T-cell (primary cell): ENCODE results near the gene NEDD8. TPM values are rescaled to one million over a fixed set of nuclear protein-coding genes. Genes with fewer than 3 reads are reported as not detected.

Experiments used
- ATAC-seq, 4 experiments: fragments of 200-7000 bp in 3 of 4; fragments of 150-1000 bp in 1 of 4; cut with Tn5 transposase; replicated peaks in 1 of 4; 1 replicate in 3 of 4; 2 replicates in 1 of 4; pipeline ENCODE4 v1.10.0; 2021; ENCODE audit warnings: moderate library complexity in 3 of 4, mild to moderate bottlenecking in 2 of 4, moderate number of reproducible peaks in 1 of 4
- CTCF ChIA-PET, 2 donors: fragments of 300-600 bp; sonication (Branson Sonifier 250); formaldehyde crosslinking; loops; one replicate each; lab custom pipeline; 2022; ENCODE audit warnings: antibody characterized with exemption in 2 of 2; lab: Charles Lee
- POLR2A ChIA-PET, 2 donors: fragments of 300-600 bp; sonication (Branson Sonifier 250); formaldehyde crosslinking; loops; one replicate each; lab custom pipeline; 2022; ENCODE audit warnings: antibody characterized with exemption in 2 of 2; lab: Charles Lee
- DNase-seq, 35 experiments: peaks; one replicate each; pipeline versions ENCODE4 v3.0.0 to v3.0.0-alpha.2; 2013 to 2023
- H3K27ac ChIP-seq: one replicate; pipeline ENCODE4 v1.5.1; 2013; ENCODE audit warnings: low read length
- H3K27me3 ChIP-seq, 2 experiments: replicated peaks in 1 of 2; 1 replicate in 1 of 2; 2 replicates in 1 of 2; pipeline versions ENCODE4 v1.6.1 to v1.7.0; 2013; ENCODE audit warnings: low read length in 1 of 2, mixed read lengths in 1 of 2; ENCODE audit not compliant: control insufficient read depth in 2 of 2, insufficient read depth in 2 of 2; ENCODE audit errors: extremely low read depth in 1 of 2
- H3K36me3 ChIP-seq, 2 donors: 1 replicate in 1 of 2; 2 replicates in 1 of 2; pipeline versions ENCODE4 v1.6.1 to v1.7.0; 2013; ENCODE audit warnings: low read length in 1 of 2; ENCODE audit not compliant: control insufficient read depth in 2 of 2, insufficient read depth in 1 of 2; ENCODE audit errors: extremely low read depth in 1 of 2
- H3K4me1 ChIP-seq, 2 experiments: 1 replicate in 1 of 2; 2 replicates in 1 of 2; pipeline versions ENCODE4 v1.6.1 to v1.7.0; 2013; ENCODE audit warnings: low read length in 2 of 2, mixed read lengths in 1 of 2; ENCODE audit not compliant: insufficient read depth in 2 of 2, control insufficient read depth in 1 of 2; ENCODE audit errors: extremely low read depth in 1 of 2
- H3K4me3 ChIP-seq, 2 donors: 1 replicate in 1 of 2; 2 replicates in 1 of 2; pipeline versions ENCODE4 v1.5.1 to v1.7.0; 2013; ENCODE audit warnings: mild to moderate bottlenecking in 2 of 2, low read length in 1 of 2, moderate library complexity in 1 of 2; ENCODE audit not compliant: control insufficient read depth in 1 of 2; ENCODE audit errors: extremely low read depth in 1 of 2
- H3K9me3 ChIP-seq: 2 replicates; pipeline ENCODE4 v1.7.0; 2013
- H3K27ac Mint-ChIP-seq, 2 donors: one replicate each; pipeline ENCODE4 v1.8.0; 2020 to 2021; ENCODE audit warnings: mild to moderate bottlenecking in 2 of 2, mixed read lengths in 2 of 2
- H3K27me3 Mint-ChIP-seq, 2 donors: one replicate each; pipeline ENCODE4 v1.8.0; 2021 to 2022; ENCODE audit warnings: mixed read lengths in 2 of 2
- H3K36me3 Mint-ChIP-seq: one replicate; pipeline ENCODE4 v1.8.0; 2021; ENCODE audit warnings: mixed read lengths
- H3K4me1 Mint-ChIP-seq, 3 donors: one replicate each; pipeline ENCODE4 v1.8.0; 2020 to 2022; ENCODE audit warnings: mixed read lengths in 3 of 3, mild to moderate bottlenecking in 1 of 3
- H3K4me3 Mint-ChIP-seq, 3 donors: one replicate each; pipeline ENCODE4 v1.8.0; 2020 to 2022; ENCODE audit warnings: mild to moderate bottlenecking in 3 of 3, mixed read lengths in 3 of 3, moderate library complexity in 3 of 3
- H3K9me3 Mint-ChIP-seq, 3 donors: one replicate each; pipeline ENCODE4 v1.8.0; 2020 to 2022; ENCODE audit warnings: mixed read lengths in 3 of 3
- WGBS: methylation state at CpG from one replicate; pipeline ENCODE4 v1.1.5; 2013; ENCODE audit warnings: missing lambda C conversion rate; ENCODE audit not compliant: insufficient coverage; 5-methylcytosine and 5-hydroxymethylcytosine counted together
- total RNA-seq, 35 experiments: library from RNA in 6 of 35; stranded (reverse) in 6 of 35; fragments of 120-200 nt in 1 of 35; gene quantifications; one replicate each; pipeline versions ENCODE4 v1.2.1 to v1.2.4 and lab custom pipeline; 2013 to 2026

Gene NEDD8
- total RNA-seq, 5 donors from 2014 or later (not counting 1 experiment from before 2014, with no cell fraction given), result 92.1 to 107 (median 101) TPM

DNA sequence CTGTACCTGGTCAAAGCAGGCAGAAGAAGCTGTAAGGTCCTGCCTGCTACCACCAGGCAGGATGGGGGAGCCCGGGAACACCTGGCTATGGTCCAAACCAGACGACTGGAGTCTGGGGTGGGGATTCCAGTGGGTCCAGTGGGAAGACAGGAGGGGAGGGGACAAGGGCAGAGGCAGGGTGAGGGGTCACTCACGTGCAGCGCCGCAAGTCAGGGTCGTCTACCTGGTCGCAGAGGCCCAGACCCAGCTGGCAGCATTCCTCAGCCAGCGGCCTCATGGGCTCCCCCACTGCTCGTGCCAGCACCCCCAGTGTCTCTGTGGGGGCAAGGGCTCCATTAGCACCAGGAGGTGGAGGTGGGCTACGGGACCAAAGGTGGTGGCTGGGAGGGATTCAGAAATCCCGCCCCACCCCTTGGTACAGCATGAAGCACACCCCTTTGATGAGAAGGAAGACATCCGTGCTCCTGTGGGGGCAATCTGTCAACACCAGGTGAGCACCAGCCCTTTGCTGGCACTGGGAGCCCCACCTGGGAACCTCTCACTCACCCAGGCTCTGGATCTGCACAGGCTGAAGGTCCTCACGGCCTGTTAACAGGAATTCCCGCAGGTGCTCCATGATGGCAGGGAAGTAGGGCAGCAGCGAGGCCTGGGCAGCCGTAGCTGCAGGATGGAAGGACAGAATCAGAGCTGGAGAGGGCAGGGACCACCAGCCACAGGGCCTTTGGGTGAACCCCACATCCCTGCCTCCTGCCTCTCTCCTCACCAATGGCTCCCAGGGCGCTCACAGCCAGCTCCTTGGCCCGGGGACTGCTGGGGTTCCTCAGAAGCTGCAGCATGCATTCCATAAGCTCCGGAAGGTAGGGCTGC is 47.8 kb downstream of the NEDD8 start:
- 97% methylated on average over 14 of the region's 19 CpGs for WGBS

DNA sequence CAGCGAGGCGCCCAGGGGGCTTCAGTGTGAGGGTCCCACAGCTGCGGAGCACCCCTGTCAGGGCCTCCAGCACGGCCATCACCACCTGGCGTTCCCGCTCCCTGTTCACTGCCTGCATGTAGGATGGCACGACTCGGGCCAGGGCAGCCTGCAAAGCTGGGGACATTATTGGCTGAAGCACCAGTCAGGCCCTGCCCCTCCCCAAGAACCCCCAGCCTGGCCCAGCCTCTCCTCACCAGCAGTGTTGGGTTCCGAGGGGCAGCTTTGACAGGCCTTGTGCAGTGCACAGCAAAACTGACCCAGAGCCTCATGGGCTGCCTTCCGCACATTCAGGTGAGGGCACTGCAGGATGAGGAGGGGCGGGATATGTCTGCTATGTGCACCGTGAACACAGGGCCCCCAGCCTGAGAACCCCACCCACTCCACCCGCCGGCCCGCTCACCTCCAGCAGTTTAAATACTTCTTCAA is 49.1 kb downstream of the NEDD8 start:
- H3K27me3 ChIP-seq, result no peaks in the 10 kb centered on the region
- H3K9me3 ChIP-seq, result no peaks in the 10 kb centered on the region
- no peak overlapping the region for H3K27ac Mint-ChIP-seq
- POLR2A ChIA-PET, result no interaction called here
- no peak overlapping the region for H3K4me3 Mint-ChIP-seq
- H3K36me3 Mint-ChIP-seq, result peaks cover 39% of the 10 kb centered on the region
- peaks cover 3 to 16% of the 10 kb centered on the region in 2 experiments for H3K4me1 ChIP-seq
- WGBS, result 98% methylated on average over 9 of the region's 15 CpGs
- H3K27ac ChIP-seq, result no peak overlapping the region
- no peak for ATAC-seq
- H3K4me1 Mint-ChIP-seq, result peaks cover 12 to 15% (median 13%) of the 10 kb centered on the region in 3 donors
- no peaks in the 10 kb centered on the region for H3K27me3 Mint-ChIP-seq
- H3K36me3 ChIP-seq, result peaks cover 34 to 87% of the 10 kb centered on the region in 2 donors
- no peaks in the 10 kb centered on the region for H3K9me3 Mint-ChIP-seq
- H3K4me3 ChIP-seq, result no peak overlapping the region
- CTCF ChIA-PET, result interaction anchor here in 1 of 2 donors (1.1 kb wide), 1 partner anchor 21 kb away, joined by 4 read pairs; no protein-coding TSS in a partner anchor
- no peak for DNase-seq

More for the DNA sequence above, 47.8 kb downstream of the NEDD8 start:
- no peak for DNase-seq
- Histone ChIP-seq H3K9me3 (no peaks in the 10 kb centered on the region), H3K27ac (no peak overlapping the region), H3K27me3 (no peaks in the 10 kb centered on the region), H3K36me3 (peaks cover 32 to 74% of the 10 kb centered on the region in 2 donors), H3K4me3 (no peak overlapping the region), H3K4me1 (peaks cover 3 to 27% of the 10 kb centered on the region in 2 experiments)
- Mint-ChIP-seq H3K4me3 (no peak overlapping the region), H3K9me3 (no peaks in the 10 kb centered on the region), H3K36me3 (peaks cover 35% of the 10 kb centered on the region), H3K27me3 (no peaks in the 10 kb centered on the region), H3K27ac (no peak overlapping the region), H3K4me1 (peaks cover 21 to 25% (median 24%) of the 10 kb centered on the region in 3 donors)
- ChIA-PET POLR2A (interaction anchor here (0.6 to 0.9 kb wide), 3 partner anchors 11 to 27 kb away, joined by 3 to 5 read pairs (median 3); partner anchors contain the start of gene TM9SF1 (in 1 of the 2)), CTCF (interaction anchor here (0.5 to 1.1 kb wide), 2 partner anchors 23 to 553 kb away, joined by 3 to 4 read pairs; no protein-coding TSS in a partner anchor)
- ATAC-seq, result no peak

DNA sequence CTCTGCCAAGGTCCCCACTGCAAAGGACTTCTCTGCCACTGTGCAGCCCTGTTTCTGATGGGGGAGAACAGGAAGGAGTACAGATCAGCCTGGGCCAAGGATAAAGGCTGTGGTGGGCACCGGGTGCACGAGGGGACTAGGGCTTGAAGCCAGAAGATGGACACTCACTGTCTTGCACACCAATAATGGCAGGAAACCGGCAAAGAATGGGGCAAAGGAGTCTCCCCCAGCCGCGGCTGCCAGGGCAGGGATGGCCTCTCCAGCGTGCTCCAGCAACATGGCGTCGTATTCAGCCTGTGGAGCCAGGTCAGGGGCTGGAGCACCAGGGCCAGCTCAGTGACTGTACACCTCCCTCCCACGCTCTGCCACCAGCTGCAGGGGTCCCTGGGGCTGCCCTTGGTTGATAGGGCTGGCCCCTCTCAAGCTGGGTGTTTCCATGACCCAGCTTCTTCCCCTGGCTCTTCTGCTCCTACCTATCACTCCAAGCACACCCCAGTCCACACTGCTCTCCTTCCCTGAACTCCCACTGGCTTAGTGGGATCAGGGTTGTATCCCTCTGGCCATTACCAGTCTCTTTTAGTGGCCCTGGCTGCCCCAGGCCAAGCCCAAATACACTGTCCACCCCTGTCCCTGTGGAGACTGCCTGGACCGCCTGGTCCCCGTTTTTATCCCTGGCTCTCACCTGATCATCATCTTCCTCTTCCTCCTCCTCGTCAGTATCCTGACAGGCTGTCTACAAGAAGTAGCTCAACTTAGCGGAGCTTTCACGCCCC is 49.9 kb downstream of the NEDD8 start:
- ATAC-seq (no peak), DNase-seq (no peak)
- Mint-ChIP-seq H3K4me1 (peaks cover 5 to 8% (median 6%) of the 10 kb centered on the region in 3 donors), H3K27ac (peak overlapping the region in 1 of 2 donors; percentile 50), H3K9me3 (no peaks in the 10 kb centered on the region), H3K36me3 (peaks cover 39% of the 10 kb centered on the region), H3K27me3 (no peaks in the 10 kb centered on the region), H3K4me3 (no peak overlapping the region)
- no peak overlapping the region for H3K4me3 ChIP-seq
- peaks cover 0 to 9% of the 10 kb centered on the region in 2 experiments for H3K4me1 ChIP-seq
- peaks cover 34 to 95% of the 10 kb centered on the region in 2 donors for H3K36me3 ChIP-seq
- POLR2A ChIA-PET, result no interaction called here
- 92% methylated on average over 11 of the region's 14 CpGs for WGBS
- no peaks in the 10 kb centered on the region for H3K9me3 ChIP-seq
- no peak overlapping the region for H3K27ac ChIP-seq
- CTCF ChIA-PET, result no interaction called here
- no peaks in the 10 kb centered on the region for H3K27me3 ChIP-seq

DNA sequence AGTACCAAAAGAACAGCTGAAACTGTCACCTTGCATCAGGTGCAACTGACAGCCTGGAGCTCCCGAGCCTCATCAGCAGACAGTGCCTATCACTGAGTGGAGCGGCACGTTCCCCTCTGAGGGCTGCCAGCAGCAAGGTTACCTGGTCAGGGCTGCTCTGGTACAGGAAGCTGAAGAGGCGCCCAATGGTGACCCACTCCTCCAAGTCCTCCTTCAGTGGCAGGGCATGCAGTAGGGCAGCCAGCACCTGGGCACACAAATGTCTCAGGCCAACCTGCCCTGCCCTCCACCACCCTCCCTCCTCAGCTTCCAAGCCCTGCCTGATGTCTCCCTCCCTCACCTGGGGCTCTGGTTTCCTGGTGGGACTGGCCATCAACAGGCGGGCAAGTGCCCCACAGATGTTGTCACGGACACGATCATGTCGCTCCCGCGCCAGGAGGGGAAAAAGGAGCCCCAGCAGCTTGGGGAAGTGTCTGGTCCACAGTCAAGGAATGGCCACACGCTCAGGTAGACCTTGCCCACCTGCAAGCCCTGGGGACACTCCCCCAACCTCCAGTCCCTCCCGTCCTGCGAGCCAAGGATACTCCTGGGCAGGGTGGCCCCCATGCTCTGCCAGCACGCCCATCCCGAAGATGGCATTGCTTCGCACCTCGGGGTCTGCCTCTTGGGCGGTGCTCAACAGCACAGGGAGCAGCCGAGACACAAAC is 50.6 kb downstream of the NEDD8 start:
- DNase-seq (no peak), ATAC-seq (no peak)
- Histone ChIP-seq H3K36me3 (peaks cover 38 to 98% of the 10 kb centered on the region in 2 donors), H3K4me1 (peaks cover 0 to under 1% of the 10 kb centered on the region in 2 experiments), H3K27me3 (no peaks in the 10 kb centered on the region), H3K4me3 (no peak overlapping the region), H3K9me3 (no peaks in the 10 kb centered on the region), H3K27ac (no peak overlapping the region)
- H3K36me3 Mint-ChIP-seq, result peaks cover 37% of the 10 kb centered on the region
- H3K27ac Mint-ChIP-seq, result peak overlapping the region in 1 of 2 donors; percentile 77
- CTCF ChIA-PET, result no interaction called here
- POLR2A ChIA-PET, result interaction anchor here in 1 of 2 donors (0.6 to 0.8 kb wide), 2 partner anchors 61 to 70 kb away, joined by 3 to 7 read pairs; no protein-coding TSS in a partner anchor
- no peaks in the 10 kb centered on the region for H3K27me3 Mint-ChIP-seq
- WGBS, result 93% methylated on average over 16 of the region's 19 CpGs
- H3K4me3 Mint-ChIP-seq, result no peak overlapping the region
- peaks cover 0 to 3% (median 0%) of the 10 kb centered on the region in 3 donors for H3K4me1 Mint-ChIP-seq
- no peaks in the 10 kb centered on the region for H3K9me3 Mint-ChIP-seq

DNA sequence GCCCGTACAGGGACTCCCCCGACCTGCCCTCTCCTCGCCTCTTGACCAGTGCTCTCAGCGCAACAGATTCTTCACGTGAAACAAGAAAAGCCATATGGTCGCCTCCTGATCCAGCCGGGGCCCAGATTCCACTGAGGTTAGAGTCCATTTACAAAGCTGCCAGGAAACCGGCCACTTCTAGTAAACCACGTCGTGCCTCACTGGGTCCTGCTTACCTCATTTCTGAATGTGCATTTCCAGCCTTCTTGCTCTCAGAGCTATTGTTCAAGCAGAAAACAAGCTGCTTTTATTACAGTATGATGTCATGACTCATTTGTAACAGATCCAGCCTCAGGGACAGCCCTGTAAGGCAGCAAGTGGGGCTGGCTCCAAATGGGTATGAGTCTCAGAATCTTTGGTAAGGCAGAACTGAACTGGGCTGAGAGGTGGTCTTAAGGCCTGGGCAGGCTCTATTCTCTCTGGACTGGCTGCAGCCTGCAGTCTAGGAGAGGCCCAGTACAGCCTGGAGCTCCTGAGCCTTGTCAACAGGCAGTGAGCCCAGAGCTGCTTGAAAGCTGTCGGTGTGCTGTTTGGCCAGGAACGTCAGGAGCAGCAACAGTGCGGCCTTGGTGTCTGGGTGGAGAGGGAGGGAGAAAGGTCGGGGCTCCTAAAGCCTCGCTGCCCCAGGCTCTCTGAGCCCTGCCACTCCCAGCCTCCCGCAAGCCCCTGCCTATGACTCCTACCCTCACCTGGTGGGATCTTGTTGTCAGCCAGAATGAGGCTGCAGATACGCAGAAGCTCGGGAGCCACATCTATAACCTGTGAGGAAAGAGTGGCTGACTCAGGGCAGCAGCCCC is 52.0 kb downstream of the NEDD8 start:
- Mint-ChIP-seq H3K4me3 (no peak overlapping the region), H3K27ac (peak overlapping the region; percentile 63 to 77), H3K9me3 (no peaks in the 10 kb centered on the region), H3K4me1 (peaks cover 0 to 2% (median 0%) of the 10 kb centered on the region in 3 donors), H3K27me3 (no peaks in the 10 kb centered on the region), H3K36me3 (peaks cover 35% of the 10 kb centered on the region)
- Histone ChIP-seq H3K4me3 (no peak overlapping the region), H3K27me3 (no peaks in the 10 kb centered on the region), H3K36me3 (peaks cover 36 to 86% of the 10 kb centered on the region in 2 donors), H3K27ac (no peak overlapping the region), H3K9me3 (no peaks in the 10 kb centered on the region), H3K4me1 (no peaks in the 10 kb centered on the region)
- DNase-seq (no peak), ATAC-seq (no peak)
- 93% methylated on average over 11 of the region's 18 CpGs for WGBS
- ChIA-PET POLR2A (interaction anchor here in 1 of 2 donors (0.6 kb wide), 1 partner anchor 9 kb away, joined by 9 read pairs; no protein-coding TSS in a partner anchor), CTCF (no interaction called here)
